ENCODE results near the gene C14orf93.
A peak's percentile ranks its signal among the peaks of the same experiment; 100 is the strongest.

The C14orf93 gene

DNA sequence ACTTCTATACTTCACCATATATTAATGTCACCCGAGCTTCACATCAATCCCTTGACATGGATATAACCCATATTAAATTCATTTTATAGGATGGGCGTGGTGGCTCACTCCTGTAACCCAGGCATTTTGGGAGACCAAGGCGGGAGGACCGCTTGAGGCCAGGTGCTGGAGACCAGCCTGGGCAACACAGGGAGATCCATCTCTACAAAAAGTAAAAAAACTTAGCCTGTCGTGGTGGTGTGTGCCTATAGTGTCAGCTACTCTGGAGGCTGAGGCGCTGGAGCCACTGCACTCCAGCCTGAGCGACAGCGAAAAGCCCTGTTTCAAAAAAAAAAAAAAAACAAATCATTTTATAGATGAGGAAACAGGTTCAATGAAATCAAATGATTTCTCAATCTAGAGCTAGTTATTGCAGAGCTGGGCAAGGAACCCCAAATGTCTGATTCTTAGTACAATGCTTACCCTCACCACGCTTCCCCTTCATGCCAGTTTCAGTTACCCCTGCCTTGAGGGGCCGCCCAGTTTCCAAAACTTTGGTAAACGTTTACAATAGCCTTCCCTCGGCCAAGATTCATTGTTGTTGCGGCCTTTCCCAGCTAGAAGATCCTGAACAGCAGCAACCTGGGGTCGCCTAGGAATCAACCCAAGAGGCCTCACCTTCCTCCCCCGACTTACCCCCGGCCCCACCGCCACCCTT lies 24.0 kb upstream of the C14orf93 start:
- H3K27me3 ChIP-seq (ENCODE audit: low read depth, low read length), result no peaks in the 10 kb centered on the region
- peak overlapping the region; percentile 90 for H3K9ac ChIP-seq (ENCODE audit: low read length)
- 0 out of 2 replicates have a peak overlapping the region, but pooled peaks have one; percentile 48 for H2AFZ ChIP-seq (ENCODE audit: low read depth, low read length)
- H3K36me3 ChIP-seq (replicated peaks; ENCODE audit: low read depth, low read length), result peaks cover 28% of the 10 kb centered on the region
- no peaks in the 10 kb centered on the region for H4K20me1 ChIP-seq (ENCODE audit: insufficient read depth, low read length)
- peaks cover 14% of the 10 kb centered on the region for H3K4me1 ChIP-seq (ENCODE audit: low read length)
- no peaks in the 10 kb centered on the region for H3K9me3 ChIP-seq (ENCODE audit: insufficient read depth, low read length)
- peak overlapping the region; percentile 63 for H3K4me2 ChIP-seq (ENCODE audit: low read length)
- peak overlapping the region; percentile 88 for H3K4me3 ChIP-seq (ENCODE audit: low read length)
- TF ChIP-seq, protein P1, sequence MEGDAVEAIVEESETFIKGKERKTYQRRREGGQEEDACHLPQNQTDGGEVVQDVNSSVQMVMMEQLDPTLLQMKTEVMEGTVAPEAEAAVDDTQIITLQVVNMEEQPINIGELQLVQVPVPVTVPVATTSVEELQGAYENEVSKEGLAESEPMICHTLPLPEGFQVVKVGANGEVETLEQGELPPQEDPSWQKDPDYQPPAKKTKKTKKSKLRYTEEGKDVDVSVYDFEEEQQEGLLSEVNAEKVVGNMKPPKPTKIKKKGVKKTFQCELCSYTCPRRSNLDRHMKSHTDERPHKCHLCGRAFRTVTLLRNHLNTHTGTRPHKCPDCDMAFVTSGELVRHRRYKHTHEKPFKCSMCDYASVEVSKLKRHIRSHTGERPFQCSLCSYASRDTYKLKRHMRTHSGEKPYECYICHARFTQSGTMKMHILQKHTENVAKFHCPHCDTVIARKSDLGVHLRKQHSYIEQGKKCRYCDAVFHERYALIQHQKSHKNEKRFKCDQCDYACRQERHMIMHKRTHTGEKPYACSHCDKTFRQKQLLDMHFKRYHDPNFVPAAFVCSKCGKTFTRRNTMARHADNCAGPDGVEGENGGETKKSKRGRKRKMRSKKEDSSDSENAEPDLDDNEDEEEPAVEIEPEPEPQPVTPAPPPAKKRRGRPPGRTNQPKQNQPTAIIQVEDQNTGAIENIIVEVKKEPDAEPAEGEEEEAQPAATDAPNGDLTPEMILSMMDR (IDR thresholded peaks at IDR 0.05; ENCODE audit: low read depth, low read length), result no peak
- no peak for TF ChIP-seq EZH2phosphoT487 (IDR thresholded peaks at IDR 0.05; ENCODE audit: low read depth)
- H3K27ac ChIP-seq (ENCODE audit: low read length), result peak overlapping the region; percentile 86
- H3K79me2 ChIP-seq (ENCODE audit: low read length), result peaks cover 38% of the 10 kb centered on the region

DNA sequence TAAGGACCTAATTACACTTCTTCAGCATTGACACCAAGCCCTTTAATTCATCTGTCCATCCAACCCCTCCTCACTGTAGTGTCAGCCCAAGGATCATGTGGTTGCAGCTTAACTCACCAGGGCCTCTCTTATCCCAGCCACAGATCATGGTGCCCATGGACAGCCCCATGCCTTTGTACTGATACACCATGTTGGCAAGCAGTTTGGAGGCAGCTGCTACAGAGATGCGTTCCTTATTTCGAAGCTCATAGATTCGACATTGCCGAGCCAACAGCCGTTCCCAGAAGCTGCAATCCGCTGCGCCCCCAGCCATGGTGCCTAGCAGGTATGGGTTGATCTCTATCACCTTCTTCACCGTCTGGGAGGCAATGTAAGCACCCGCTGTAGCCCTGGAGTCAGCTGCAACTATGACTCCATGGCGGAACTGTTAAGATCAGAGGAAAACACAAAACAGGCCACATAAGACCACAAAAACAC lies 23.3 kb upstream of the C14orf93 start:
- Histone ChIP-seq H3K27me3 (ENCODE audit: low read depth, low read length) (no peaks in the 10 kb centered on the region), H3K9me3 (ENCODE audit: insufficient read depth, low read length) (no peaks in the 10 kb centered on the region), H3K4me3 (ENCODE audit: low read length) (peak overlapping the region; percentile 88), H3K4me1 (ENCODE audit: low read length) (peaks cover 14% of the 10 kb centered on the region), H3K36me3 (replicated peaks; ENCODE audit: low read depth, low read length) (peaks cover 32% of the 10 kb centered on the region), H2AFZ (ENCODE audit: low read depth, low read length) (no peak overlapping the region), H3K79me2 (ENCODE audit: low read length) (peaks cover 43% of the 10 kb centered on the region), H3K4me2 (ENCODE audit: low read length) (peak overlapping the region; percentile 63), H4K20me1 (ENCODE audit: insufficient read depth, low read length) (no peaks in the 10 kb centered on the region), H3K9ac (ENCODE audit: low read length) (no peak overlapping the region), H3K27ac (ENCODE audit: low read length) (no peak overlapping the region)
- TF ChIP-seq, protein P1 (IDR thresholded peaks at IDR 0.05; ENCODE audit: low read depth, low read length), result no peak
- TF ChIP-seq EZH2phosphoT487 (IDR thresholded peaks at IDR 0.05; ENCODE audit: low read depth), result no peak

DNA sequence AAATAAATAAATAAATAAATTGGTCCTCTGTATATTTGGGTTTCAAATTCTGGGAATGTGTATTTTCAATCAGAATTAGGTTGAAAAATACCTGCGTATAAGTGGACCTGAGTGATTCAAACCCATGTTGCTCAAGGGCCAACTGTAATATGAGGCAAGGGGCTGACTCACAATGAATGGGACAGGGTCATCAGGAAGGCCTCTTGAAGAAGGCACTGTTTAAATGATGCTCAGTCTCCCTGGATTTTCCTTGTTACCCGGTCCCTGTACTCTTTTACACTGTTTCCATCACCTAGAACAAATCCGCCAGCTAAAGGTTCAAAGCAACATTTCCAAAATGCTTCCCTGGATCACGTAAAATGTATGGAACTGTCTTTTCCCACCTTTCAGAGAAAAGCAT lies 21.0 kb upstream of the C14orf93 start:
- peaks cover 14% of the 10 kb centered on the region for H3K4me1 ChIP-seq (ENCODE audit: low read length)
- peaks cover 42% of the 10 kb centered on the region for H3K36me3 ChIP-seq (replicated peaks; ENCODE audit: low read depth, low read length)

DNA sequence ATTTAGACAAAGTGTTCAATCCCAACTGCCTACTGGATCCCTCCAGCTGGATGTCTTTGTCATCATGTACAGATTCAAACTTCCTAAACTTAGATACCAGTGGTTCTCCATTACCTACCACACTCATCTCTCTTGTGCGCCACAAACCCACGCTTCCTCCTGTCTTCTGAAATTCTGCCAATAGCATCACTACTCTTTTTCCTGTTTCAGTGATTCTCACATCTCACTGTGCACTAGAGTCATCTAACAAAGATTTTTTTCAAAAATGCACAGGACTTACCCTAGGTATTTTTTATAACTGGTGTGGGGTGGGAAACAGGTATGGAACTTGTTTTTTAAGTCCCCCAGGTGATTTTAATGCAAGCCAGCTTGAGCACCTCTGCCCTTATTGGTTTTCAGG lies 18.9 kb upstream of the C14orf93 start:
- Histone ChIP-seq H3K9me3 (ENCODE audit: insufficient read depth, low read length) (no peaks in the 10 kb centered on the region), H3K9ac (ENCODE audit: low read length) (no peak overlapping the region), H3K4me2 (ENCODE audit: low read length) (no peak overlapping the region), H3K27me3 (ENCODE audit: low read depth, low read length) (no peaks in the 10 kb centered on the region), H3K4me3 (ENCODE audit: low read length) (no peak overlapping the region), H3K79me2 (ENCODE audit: low read length) (peaks cover 37% of the 10 kb centered on the region), H4K20me1 (ENCODE audit: insufficient read depth, low read length) (no peaks in the 10 kb centered on the region), H3K36me3 (replicated peaks; ENCODE audit: low read depth, low read length) (peaks cover 59% of the 10 kb centered on the region), H3K4me1 (ENCODE audit: low read length) (peaks cover 6% of the 10 kb centered on the region), H3K27ac (ENCODE audit: low read length) (no peak overlapping the region), H2AFZ (ENCODE audit: low read depth, low read length) (no peak overlapping the region)
- TF ChIP-seq, protein P1 (IDR thresholded peaks at IDR 0.05; ENCODE audit: low read depth, low read length), result no peak
- no peak for TF ChIP-seq EZH2phosphoT487 (IDR thresholded peaks at IDR 0.05; ENCODE audit: low read depth)

More for the DNA sequence above, 21.0 kb upstream of the C14orf93 start:
- H4K20me1 ChIP-seq (ENCODE audit: insufficient read depth, low read length), result no peaks in the 10 kb centered on the region
- no peak overlapping the region for H3K4me2 ChIP-seq (ENCODE audit: low read length)
- H3K27me3 ChIP-seq (ENCODE audit: low read depth, low read length), result no peaks in the 10 kb centered on the region
- no peak overlapping the region for H2AFZ ChIP-seq (ENCODE audit: low read depth, low read length)
- no peak overlapping the region for H3K27ac ChIP-seq (ENCODE audit: low read length)
- no peak overlapping the region for H3K9ac ChIP-seq (ENCODE audit: low read length)
- TF ChIP-seq, protein P1 (IDR thresholded peaks at IDR 0.05; ENCODE audit: low read depth, low read length), result no peak
- no peak for TF ChIP-seq EZH2phosphoT487 (IDR thresholded peaks at IDR 0.05; ENCODE audit: low read depth)
- no peaks in the 10 kb centered on the region for H3K9me3 ChIP-seq (ENCODE audit: insufficient read depth, low read length)
- peaks cover 46% of the 10 kb centered on the region for H3K79me2 ChIP-seq (ENCODE audit: low read length)
- H3K4me3 ChIP-seq (ENCODE audit: low read length), result no peak overlapping the region

Measured in OCI-LY3 (cell line).